Measurements from ENCODE around the gene STARD3.
A peak's percentile ranks its signal among the peaks of the same experiment; 100 is the strongest.

DNA sequence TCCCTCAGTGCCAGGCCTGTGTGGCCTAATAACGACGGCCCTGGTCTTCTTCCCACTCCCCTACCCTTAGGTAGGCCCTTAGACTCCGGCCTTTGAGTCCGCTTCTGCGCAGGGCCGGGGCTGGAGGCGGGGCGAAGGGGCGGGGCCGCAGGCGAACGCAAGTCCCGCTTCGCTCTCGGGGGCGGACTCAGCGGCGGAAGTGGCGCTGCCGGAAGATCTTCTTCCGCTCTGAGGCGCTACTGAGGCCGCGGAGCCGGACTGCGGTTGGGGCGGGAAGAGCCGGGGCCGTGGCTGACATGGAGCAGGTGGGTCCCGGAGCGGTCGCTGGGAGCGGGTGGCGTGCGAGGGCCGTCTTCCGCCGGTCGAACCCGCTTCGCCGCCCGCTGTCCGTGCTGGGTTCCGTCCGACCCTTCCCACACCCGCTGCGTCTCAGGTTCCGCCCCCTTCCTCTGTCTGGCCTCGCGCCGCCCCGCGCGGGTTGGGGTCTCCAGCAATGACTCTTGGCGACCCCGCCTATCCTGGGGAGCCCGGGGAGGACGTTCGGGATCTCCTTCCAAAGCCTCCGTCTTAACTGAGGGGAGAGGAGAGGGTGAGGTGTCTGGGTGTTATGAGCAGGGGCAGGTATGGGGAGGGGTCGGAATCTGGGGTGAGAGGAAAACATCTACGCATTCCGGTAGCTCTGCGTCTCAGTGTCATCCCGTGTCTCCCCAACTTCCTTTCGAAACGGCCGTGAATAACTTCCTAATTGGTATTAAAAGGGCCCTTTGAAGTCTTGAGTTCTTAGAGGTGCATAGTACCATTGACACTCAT, at the start of gene STARD3:
- peak; percentile 39 to 64 for TF ChIP-seq POLR2A (IDR thresholded peaks at IDR 0.05)
- peak in 3 of 4 experiments; percentile 9 to 38 (median 25) for TF ChIP-seq CTCF (IDR thresholded peaks at IDR 0.05)
